ENCODE results near the gene CLIC4. TPM values are rescaled to one million over a fixed set of nuclear protein-coding genes. Genes with fewer than 3 reads are reported as not detected.
"Not testable (repeated sequence)": the region's sequence is repeated elsewhere in the genome, so short reads cannot be mapped to it uniquely, and the experiment has no call there.

The CLIC4 gene
- polyA plus RNA-seq, 1 experiment = 561 TPM

DNA sequence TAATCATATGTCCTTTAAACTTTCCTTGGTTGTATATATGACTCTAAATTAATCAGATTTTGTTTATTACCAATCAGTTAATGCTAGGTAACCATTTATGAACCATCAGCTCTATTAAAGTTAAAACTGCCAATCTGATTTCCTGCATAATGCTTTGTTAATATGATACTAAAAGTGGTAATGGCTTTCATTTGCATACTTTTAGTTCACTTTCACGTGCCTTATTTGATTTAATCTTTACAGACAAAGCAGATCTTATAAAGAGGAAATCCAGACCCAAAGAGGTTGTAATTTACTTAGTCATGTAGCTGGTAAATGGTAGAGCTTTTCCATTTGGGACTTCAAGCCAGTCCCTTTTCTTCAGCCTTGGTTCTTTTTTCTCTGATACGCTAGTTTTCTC, 61.3 kb downstream of the CLIC4 start:
- no peak overlapping the region for H3K27ac ChIP-seq (ENCODE audit: low read depth, low read length)
- ChIA-PET POLR2A (interaction anchor here (0.6 to 2.0 kb wide), 2 partner anchors 62 to 647 kb away, joined by 4 to 9 read pairs; partner anchors contain the start of gene CLIC4), CTCF (interaction anchor here (1.0 to 1.2 kb wide), 2 partner anchors 28 to 118 kb away, joined by 3 to 5 read pairs; no protein-coding TSS in a partner anchor)
- no peaks in the 10 kb centered on the region for H3K9me3 ChIP-seq (ENCODE audit: control insufficient read depth, insufficient read depth, low read length)
- no peak for DNase-seq (ENCODE audit: low read depth, low spot score)
- TF ChIP-seq, protein P1, sequence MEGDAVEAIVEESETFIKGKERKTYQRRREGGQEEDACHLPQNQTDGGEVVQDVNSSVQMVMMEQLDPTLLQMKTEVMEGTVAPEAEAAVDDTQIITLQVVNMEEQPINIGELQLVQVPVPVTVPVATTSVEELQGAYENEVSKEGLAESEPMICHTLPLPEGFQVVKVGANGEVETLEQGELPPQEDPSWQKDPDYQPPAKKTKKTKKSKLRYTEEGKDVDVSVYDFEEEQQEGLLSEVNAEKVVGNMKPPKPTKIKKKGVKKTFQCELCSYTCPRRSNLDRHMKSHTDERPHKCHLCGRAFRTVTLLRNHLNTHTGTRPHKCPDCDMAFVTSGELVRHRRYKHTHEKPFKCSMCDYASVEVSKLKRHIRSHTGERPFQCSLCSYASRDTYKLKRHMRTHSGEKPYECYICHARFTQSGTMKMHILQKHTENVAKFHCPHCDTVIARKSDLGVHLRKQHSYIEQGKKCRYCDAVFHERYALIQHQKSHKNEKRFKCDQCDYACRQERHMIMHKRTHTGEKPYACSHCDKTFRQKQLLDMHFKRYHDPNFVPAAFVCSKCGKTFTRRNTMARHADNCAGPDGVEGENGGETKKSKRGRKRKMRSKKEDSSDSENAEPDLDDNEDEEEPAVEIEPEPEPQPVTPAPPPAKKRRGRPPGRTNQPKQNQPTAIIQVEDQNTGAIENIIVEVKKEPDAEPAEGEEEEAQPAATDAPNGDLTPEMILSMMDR (IDR thresholded peaks at IDR 0.05; ENCODE audit: low read depth, low read length) = no peak
- H3K4me3 ChIP-seq (ENCODE audit: low read depth, low read length) = no peak overlapping the region
- no peaks in the 10 kb centered on the region for H3K27me3 ChIP-seq (ENCODE audit: control insufficient read depth, insufficient read depth, low read length)

DNA sequence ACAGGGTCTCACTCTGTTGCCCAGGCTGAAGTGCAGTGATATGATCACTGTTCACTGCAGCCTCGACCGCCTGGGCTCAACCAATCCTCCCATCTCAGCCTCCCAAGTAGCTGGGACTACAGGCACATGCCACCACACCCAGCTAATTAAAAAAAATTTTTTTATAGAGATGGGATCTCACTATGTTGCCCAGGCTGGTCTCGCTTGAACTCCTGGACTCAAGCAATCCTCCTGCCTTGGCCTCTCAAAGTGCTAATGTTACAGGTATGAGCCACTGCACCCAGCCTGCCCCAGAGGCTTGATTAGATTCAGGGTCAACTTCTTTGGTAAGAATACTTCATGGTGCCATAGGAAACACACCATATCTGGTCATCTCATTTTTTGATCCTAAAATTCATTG, 66.2 kb downstream of the CLIC4 start:
- DNase-seq (ENCODE audit: low read depth, low spot score); CTCF ChIA-PET: not testable (repeated sequence)
- POLR2A ChIA-PET = interaction anchor here (1.1 kb wide), 1 partner anchor 66 kb away, joined by 3 read pairs; the partner anchor contains the start of gene CLIC4

GRCh38 chr1:24820221-24820620, 75.0 kb downstream of the CLIC4 start:
- CTCF ChIA-PET = interaction anchor here (2.2 to 4.6 kb wide), 4 partner anchors 10 to 131 kb away, joined by 7 to 17 read pairs (median 9); no protein-coding TSS in a partner anchor
- POLR2A ChIA-PET; DNase-seq (ENCODE audit: low read depth, low spot score); H3K4me3 ChIP-seq (ENCODE audit: low read depth, low read length); H3K9me3 ChIP-seq (ENCODE audit: control insufficient read depth, insufficient read depth, low read length); H3K27me3 ChIP-seq (ENCODE audit: control insufficient read depth, insufficient read depth, low read length); H3K27ac ChIP-seq (ENCODE audit: low read depth, low read length): not testable (repeated sequence)

More for the DNA sequence above, 66.2 kb downstream of the CLIC4 start:
- H3K9me3 ChIP-seq (ENCODE audit: control insufficient read depth, insufficient read depth, low read length); H3K27ac ChIP-seq (ENCODE audit: low read depth, low read length); H3K4me3 ChIP-seq (ENCODE audit: low read depth, low read length); H3K27me3 ChIP-seq (ENCODE audit: control insufficient read depth, insufficient read depth, low read length): not testable (repeated sequence)

DNA sequence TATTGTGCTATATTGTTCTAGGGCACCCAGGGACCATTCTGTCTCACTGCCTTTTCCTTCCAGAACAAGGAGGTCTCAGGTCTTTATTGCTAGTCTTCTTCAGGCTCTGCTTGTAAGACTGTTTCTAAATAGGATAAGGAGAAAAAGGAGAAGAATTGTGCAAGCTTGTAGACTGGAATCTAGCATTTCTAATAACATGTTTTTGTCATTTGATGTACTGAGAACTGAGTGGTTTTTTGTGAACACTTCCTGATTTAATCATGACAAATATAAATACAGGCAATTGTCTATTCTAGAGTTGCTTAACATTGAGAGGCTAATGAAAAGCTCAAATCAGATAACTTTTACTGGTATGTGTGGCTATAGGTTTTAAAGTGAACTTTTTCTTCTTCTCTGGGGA, 77.6 kb downstream of the CLIC4 start:
- no peak overlapping the region for H3K4me3 ChIP-seq (ENCODE audit: low read depth, low read length)
- DNase-seq (ENCODE audit: low read depth, low spot score) = no peak
- no peak overlapping the region for H3K27ac ChIP-seq (ENCODE audit: low read depth, low read length)
- no peaks in the 10 kb centered on the region for H3K9me3 ChIP-seq (ENCODE audit: control insufficient read depth, insufficient read depth, low read length)
- TF ChIP-seq, protein P1 (IDR thresholded peaks at IDR 0.05; ENCODE audit: low read depth, low read length) = no peak
- no peaks in the 10 kb centered on the region for H3K27me3 ChIP-seq (ENCODE audit: control insufficient read depth, insufficient read depth, low read length)
- POLR2A ChIA-PET = interaction anchor here (0.6 to 0.9 kb wide), 2 partner anchors 78 to 100 kb away, joined by 3 to 5 read pairs; partner anchors contain the start of gene CLIC4
- CTCF ChIA-PET = interaction anchor here (1.2 to 10.2 kb wide), 3 partner anchors 8 to 382 kb away, joined by 4 to 223 read pairs (median 4); no protein-coding TSS in a partner anchor

DNA sequence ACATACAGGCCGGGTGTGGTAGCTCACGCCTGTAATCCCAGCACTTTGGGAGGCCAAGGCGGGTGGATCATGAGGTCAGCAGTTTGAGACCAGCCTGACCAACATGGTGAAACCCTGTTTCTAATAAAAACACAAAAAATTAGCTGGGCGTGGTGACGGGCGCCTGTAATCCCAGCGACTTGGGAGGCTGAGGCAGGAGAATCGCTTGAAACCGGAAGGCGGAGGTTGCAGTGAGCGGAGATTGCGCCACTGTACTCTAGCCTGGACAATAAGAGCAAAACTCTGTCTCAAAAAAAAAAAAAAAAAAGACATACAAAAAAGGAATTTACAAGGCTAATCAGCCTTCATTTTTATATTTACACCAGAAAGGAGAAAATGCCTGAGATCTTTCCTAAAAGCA, 78.2 kb downstream of the CLIC4 start:
- H3K4me3 ChIP-seq (ENCODE audit: low read depth, low read length); H3K9me3 ChIP-seq (ENCODE audit: control insufficient read depth, insufficient read depth, low read length); H3K27ac ChIP-seq (ENCODE audit: low read depth, low read length); DNase-seq (ENCODE audit: low read depth, low spot score); H3K27me3 ChIP-seq (ENCODE audit: control insufficient read depth, insufficient read depth, low read length); POLR2A ChIA-PET: not testable (repeated sequence)
- CTCF ChIA-PET = interaction anchor here (0.6 to 10.2 kb wide), 4 partner anchors 10 to 381 kb away, joined by 3 to 223 read pairs (median 4); no protein-coding TSS in a partner anchor

GRCh38 chr1:24825174-24825573, 79.9 kb downstream of the CLIC4 start:
- no peak for DNase-seq (ENCODE audit: low read depth, low spot score)
- TF ChIP-seq, protein P1 (IDR thresholded peaks at IDR 0.05; ENCODE audit: low read depth, low read length) = no peak
- ChIA-PET CTCF (interaction anchor here (1.9 to 10.2 kb wide), 3 partner anchors 10 to 135 kb away, joined by 5 to 223 read pairs (median 15); no protein-coding TSS in a partner anchor), POLR2A (no interaction called here)
- Histone ChIP-seq H3K9me3 (ENCODE audit: control insufficient read depth, insufficient read depth, low read length) (no peaks in the 10 kb centered on the region), H3K27ac (ENCODE audit: low read depth, low read length) (no peak overlapping the region), H3K27me3 (ENCODE audit: control insufficient read depth, insufficient read depth, low read length) (no peaks in the 10 kb centered on the region), H3K4me3 (ENCODE audit: low read depth, low read length) (no peak overlapping the region)

All from AG04450 (cell line).